Putamen (tissue), 1 donor: ENCODE data around the gene NQO1.

Source experiments
- DNase-seq: peaks from one replicate; pipeline ENCODE4 v3.0.0-alpha.2; 2016; ENCODE audit warnings: low spot score

Gene NQO1

DNA sequence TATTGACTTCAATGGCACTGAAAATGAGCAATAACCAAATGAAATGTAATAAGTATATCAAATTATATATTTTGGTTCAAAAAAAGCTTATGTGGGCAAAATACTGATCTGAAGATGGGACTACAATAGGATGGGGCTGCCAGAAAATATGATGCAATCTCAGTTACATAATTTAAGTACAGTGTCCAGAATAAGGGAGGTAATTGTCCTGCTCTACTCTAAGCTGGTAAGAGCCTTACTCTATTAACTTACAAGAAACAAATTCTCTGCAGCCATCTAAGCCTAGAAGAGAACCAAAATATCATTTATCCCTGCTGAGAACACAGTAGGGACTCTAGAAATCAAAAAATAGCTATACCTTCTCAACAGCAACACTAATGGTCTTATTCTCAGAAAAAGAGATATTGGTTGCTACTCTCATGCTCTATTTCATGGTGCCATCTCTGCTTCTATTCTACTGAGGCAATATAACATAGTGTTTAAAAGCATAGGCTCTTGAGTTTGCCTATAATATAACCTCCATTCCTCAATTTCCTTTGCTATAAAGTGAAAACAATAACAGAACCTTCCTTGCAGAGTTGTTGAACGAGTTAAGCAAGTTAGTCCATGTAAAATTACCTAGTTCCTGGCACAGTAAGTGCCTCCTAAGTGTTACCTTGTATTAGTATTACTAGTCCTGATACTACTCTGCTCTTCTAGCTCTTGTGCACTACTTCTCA, 19.9 kb downstream of the NQO1 start:
- no peak for DNase-seq

DNA sequence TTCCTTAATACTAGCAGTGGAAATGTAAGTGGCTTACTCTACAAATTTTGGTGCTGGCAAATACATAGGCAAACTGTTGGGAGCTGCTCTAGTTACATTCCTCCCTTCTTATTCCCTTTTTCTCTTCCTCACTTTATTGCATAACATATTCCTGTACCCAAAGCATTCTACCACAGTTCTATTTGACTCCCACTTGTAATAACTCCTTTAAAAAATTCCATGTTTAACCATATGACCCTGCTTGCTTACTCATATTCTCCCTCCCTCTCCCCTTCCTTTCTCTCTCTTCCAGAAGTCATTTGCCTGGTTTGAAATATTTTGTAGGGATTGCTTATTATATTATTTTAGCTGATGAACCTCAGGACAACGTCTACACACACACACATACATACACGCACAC, 22.7 kb downstream of the NQO1 start:
- DNase-seq, result no peak

DNA sequence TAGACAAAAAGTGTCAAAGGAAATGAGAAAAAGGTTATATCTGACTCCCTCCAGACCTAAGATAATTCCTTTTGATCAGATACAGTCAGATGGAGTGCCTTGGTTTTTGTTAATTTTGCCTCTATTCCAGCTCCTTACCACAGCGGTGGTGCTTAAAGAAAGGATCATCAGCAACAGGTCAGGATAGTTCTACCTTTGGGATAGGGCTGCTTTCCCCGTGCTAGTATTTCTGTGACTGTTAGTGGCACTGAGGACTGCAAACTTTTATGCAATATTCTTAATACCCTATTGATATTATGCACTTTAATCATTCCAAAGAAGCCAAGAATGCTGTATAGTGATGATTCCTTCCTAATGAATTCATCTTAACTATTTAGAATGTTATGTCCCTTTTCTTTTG, 24.5 kb downstream of the NQO1 start:
- DNase-seq, result no peak

DNA sequence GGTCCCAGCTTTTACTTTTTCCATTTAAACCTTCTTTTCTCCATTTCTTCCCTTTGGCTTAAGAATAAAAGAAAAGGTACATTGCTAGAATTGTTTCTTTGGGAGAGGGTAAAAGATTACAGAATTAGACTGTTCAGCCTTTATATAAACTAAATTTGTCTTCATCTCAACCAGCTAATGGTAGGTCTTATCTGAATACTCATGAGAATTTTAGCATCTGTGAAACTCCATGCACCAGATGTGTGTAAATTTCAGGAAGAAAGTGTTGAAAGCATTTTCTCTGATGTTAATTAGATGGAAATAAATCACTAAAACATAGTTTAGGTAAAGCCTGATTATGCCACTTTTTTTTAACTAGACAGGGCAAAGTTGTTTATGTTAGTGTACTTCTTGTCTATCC, 24.9 kb downstream of the NQO1 start:
- no peak for DNase-seq

DNA sequence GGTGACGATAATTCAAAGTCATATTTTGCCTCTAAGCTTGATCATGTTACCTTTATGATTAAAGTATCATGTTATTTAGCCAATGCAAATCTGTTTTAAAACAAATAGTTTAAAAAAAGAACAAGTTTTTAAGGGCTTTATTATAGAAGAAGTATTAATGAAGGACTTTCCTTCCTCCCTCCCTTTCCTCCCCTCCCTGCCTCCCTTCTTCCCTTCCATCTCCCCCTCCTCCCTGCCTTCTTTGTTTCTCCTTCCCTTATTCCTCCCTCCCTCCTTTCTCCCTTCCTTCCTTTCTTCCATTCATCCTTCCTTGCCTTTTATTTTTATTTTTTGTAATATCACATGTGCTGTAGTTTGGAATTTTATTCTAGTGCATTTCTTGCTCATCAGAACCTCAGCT, 26.4 kb downstream of the NQO1 start:
- no peak for DNase-seq

DNA sequence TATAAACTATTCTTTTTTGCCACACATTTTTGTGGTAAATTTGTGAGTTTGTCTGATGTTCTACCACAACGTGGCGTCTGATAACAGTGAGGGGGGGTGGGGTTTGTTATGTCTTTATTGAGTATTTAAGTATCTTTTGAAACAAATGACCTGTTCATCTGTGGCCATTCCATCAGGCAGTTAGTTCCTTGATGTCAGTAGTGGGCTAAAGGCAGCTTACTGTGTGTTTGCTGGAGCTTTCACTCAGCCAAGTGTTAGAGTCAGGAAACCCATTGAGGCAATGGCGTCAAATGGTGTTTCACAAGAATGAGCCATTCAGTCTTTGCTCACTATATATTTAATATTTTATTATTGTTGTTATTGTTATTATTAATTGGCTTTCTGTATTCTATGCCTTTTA, 28.0 kb downstream of the NQO1 start:
- DNase-seq, result no peak

DNA sequence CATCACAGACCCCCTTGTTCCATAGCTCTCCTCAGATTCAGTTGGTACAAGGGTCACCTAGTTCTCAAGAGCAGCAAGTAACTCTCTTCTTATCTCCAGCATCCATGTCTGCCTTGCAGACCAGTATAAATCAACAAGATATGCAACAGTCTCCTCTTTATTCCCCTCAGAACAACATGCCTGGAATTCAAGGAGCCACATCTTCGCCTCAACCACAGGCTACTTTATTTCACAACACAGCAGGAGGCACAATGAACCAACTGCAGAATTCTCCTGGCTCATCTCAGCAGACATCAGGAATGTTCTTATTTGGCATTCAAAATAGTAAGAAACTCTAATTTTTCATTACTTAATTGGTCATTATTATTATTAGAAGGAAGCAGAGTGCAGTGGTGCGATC, 32.4 kb downstream of the NQO1 start:
- no peak for DNase-seq

DNA sequence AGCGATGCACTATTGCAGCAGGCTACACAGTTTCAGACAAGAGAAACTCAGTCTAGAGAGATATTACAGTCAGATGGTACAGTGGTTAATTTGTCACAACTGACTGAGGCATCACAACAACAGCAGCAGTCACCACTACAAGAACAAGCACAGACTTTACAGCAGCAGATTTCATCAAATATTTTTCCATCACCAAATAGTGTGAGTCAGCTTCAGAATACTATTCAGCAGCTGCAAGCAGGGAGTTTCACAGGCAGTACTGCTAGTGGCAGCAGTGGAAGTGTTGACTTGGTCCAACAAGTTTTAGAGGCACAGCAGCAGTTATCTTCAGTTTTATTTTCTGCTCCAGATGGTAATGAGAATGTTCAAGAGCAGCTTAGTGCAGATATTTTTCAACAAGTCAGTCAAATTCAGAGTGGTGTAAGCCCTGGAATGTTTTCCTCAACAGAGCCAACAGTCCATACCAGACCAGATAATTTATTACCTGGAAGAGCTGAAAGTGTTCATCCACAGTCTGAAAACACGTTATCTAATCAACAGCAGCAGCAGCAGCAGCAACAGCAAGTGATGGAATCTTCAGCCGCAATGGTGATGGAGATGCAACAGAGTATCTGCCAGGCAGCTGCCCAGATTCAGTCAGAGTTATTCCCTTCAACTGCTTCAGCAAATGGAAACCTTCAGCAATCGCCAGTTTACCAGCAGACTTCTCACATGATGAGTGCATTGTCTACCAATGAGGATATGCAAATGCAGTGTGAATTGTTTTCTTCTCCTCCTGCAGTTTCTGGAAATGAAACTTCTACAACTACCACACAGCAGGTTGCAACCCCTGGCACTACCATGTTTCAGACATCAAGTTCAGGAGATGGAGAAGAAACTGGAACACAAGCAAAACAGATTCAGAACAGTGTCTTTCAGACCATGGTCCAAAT, 34.1 kb downstream of the NQO1 start:
- DNase-seq, result no peak

DNA sequence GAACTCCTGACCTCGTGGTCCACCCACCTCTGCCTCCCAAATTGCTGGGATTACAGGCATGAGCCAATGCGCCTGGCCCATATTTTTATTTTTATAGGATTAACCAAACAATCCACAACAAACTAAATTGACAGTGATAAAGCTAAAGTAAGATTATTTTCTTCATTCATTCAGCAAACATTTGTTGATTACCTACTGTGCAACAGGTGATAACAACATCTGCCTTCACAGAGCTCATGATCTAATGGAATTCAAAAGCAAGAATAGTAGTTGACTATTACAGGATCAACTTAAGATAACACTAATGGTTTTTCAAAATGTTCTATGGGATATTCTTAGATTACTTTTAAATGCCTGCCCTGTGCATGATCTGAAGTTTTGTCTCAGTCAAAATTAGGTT, 37.8 kb downstream of the NQO1 start:
- DNase-seq, result no peak

DNA sequence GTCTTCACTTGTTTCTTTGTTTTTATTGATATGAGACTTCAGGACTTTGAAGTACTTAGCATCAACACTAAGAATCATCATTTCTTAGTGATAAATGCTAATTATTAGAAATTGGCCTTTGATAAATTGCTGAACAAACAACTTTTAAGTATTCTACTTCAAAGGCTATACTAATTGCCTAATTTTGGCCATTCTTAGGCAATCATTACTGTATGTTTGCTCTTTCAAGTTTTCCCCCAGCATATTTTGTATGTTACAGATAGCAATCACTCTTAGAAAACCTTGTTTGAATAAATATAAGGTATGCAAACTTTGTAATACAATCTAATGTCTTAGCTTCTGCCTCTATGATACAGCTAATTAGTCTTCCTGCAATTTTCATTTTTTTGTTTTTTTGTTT, 46.0 kb downstream of the NQO1 start:
- DNase-seq, result no peak

DNA sequence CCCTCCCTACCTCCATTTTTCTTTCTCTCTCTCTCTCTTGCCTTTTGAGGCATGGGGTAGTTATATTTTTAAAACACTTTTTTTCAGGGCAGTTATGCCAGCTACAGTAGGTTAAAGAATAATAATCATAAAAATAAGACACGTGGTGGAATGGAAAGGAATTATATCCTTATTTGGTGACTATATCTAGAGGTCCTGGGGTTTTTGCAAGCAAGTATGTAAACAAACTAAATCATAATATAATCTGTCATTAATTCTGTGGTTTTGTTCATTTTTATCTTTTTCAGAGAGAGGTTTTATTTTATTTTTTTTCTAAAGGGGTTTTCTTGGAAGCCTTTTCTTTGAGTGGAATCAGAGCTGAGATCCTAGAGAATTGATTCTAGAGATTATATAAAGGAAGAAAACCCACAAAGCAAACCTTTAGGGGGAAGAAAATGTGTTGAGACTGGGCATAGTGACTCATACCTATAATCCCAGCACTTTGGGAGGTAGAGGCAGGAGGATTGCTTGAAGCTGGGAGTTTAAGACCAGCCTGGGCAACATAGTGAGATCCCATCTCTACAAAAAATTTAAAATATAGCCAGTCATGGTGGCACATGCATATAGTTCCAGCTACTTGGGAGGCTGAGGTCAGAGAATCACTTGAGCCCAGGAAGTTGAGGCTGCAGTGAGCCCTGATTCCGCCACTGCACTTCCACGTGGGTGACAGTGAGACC, 53.2 kb downstream of the NQO1 start:
- no peak for DNase-seq

DNA sequence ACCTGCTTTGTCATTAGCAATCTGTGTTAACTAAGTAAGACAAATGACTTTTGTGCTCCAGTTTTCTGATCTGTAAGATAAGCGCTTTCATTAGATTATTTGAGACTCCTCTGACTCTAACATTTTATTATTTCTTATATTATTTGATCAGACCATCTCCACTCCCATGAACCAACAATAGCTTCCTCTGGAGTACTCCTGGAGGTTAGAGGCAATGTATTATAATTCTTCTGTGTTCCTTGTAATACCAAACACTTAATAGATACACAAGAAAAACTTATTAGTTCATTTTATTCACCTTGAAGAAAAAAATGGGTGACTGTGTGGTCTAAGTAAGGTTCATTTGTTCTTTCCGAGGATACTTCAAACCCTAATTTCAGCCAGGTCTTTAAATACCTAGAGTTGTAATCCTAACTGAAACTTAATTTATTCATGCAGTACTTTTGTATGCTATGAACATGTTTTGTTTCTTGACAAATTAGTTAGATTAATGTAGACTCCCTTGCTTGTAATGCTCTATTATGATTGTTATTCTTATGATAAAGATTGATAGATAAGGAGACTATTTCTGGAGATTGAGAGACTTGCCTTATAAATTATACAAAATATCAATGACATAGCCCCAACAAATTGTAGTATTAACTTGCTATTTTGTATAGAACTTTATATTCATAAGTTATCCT, 53.9 kb downstream of the NQO1 start:
- DNase-seq, result no peak

DNA sequence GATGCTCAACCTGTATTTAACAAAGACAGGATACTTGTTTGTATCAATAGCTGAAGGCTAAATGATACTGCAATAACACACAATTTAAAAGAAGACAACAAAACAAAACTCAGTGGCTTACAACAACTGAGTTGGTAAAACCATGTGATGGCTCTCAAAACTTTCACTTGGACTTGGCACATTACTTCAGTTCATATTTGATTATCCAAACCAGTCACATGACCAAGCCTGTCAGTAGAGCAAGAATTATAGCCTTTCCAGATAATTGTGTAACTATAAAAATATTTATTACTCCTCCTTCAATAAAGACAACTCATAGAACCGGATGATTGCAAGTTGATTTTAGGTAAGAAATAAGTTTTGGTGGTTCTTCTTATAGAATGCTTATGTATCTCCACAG, 56.8 kb downstream of the NQO1 start:
- no peak for DNase-seq

DNA sequence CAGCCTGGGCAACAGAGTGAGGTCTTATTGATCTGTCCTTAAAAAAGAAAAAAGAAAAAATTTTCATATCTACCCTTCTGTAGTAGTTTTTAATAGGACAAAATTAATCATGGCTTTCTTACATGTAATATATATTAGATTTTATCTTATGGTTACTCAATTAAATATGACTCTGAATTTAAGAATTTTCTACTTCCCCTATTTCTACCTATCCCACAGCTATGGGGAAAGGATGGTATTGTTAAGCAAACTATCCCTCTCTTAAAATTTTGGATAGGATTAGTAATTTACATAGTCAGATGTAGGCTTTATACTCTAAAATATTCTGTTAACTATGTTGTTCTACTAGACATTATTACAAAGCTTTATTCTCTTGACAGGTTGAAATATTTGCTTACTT, 62.5 kb downstream of the NQO1 start:
- DNase-seq, result no peak

DNA sequence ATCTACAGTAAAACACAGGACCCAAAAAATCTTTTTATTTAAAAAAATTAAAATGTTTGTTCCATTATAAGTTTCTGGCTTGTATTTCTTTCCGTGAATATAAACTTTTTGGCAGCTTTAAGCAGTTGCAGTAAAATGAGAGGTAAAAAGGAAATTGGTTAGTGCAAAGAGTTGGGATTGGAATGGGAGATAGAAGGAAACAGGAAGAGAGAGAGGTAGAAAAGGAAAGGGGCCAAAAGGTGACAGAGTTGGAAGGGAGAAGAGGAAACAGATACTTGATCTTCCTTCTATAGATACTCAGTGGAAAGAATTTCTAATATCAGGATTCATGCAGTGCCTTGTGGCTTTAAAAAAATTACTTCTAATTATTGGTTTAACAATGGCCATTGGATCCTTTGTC, 63.5 kb downstream of the NQO1 start:
- no peak for DNase-seq

DNA sequence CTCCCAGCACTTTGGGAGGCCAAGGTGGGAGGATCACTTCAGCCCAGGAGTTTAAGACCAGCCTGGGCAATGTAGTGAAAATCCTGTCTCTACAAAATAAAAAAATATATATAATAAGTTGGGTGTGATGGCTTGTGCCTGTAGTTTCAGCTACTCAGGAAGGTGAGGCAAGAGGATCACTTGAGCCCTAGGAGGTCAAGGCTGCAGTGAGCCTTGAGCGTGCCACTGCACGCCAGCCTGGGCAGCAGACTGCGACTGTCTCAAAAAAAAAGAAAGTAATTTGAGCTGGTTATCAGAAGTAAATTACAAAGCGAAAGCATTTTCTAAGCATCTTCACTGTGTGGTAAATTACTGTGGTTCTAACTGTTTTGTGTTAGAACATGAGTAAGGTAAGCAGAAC, 66.2 kb downstream of the NQO1 start:
- DNase-seq, result no peak
